Liver (tissue), 9 donors: ENCODE results near the gene UMAD1. TPM values are rescaled to one million over a fixed set of nuclear protein-coding genes. Genes with fewer than 3 reads are reported as not detected.

ENCODE experiments used
- DNase-seq: peaks from one replicate; pipeline ENCODE4 v3.0.0-alpha.2; 2017; ENCODE audit warnings: low spot score
- H3K27ac ChIP-seq, 2 donors: one replicate each; pipeline ENCODE4 v1.7.0; 2013; ENCODE audit warnings: inconsistent platforms in 2 of 2, low read length in 2 of 2, control low read depth in 1 of 2, low read depth in 1 of 2, mild to moderate bottlenecking in 1 of 2
- H3K27me3 ChIP-seq, 4 donors: one replicate each; pipeline versions ENCODE4 v1.6.1 to v1.7.0; 2013; ENCODE audit warnings: low read length in 3 of 4, inconsistent platforms in 1 of 4, mild to moderate bottlenecking in 1 of 4, moderate library complexity in 1 of 4; ENCODE audit not compliant: control insufficient read depth in 4 of 4, insufficient read depth in 4 of 4
- H3K36me3 ChIP-seq, 4 donors: one replicate each; pipeline versions ENCODE4 v1.6.1 to v1.7.0; 2013; ENCODE audit warnings: low read length in 3 of 4, mild to moderate bottlenecking in 3 of 4, low read depth in 1 of 4, moderate library complexity in 1 of 4; ENCODE audit not compliant: control insufficient read depth in 4 of 4, insufficient read depth in 3 of 4
- H3K4me1 ChIP-seq, 4 donors: one replicate each; pipeline versions ENCODE4 v1.6.1 to v1.7.0; 2013; ENCODE audit warnings: low read length in 3 of 4, mild to moderate bottlenecking in 3 of 4, moderate library complexity in 1 of 4; ENCODE audit not compliant: control insufficient read depth in 4 of 4, insufficient read depth in 4 of 4
- H3K4me3 ChIP-seq, 3 donors: one replicate each; pipeline versions ENCODE4 v1.6.1 to v1.7.0; 2013; ENCODE audit warnings: low read length in 3 of 3, control low read depth in 1 of 3, low read depth in 1 of 3, mild to moderate bottlenecking in 1 of 3
- H3K9ac ChIP-seq, 2 donors: one replicate each; pipeline ENCODE4 v1.7.0; 2013; ENCODE audit warnings: low read length in 2 of 2, mild to moderate bottlenecking in 2 of 2, moderate library complexity in 2 of 2, control low read depth in 1 of 2, low read depth in 1 of 2
- H3K9me3 ChIP-seq, 4 donors: one replicate each; pipeline versions ENCODE4 v1.6.1 to v1.7.0; 2013; ENCODE audit warnings: low read length in 3 of 4; ENCODE audit not compliant: control insufficient read depth in 4 of 4
- EGR1 ChIP-seq, 2 donors: IDR thresholded peaks; 2 replicates each; pipeline ENCODE4 v1.6.1; 2016 to 2018; ENCODE audit warnings: antibody characterized with exemption in 2 of 2, low read depth in 2 of 2
- FOXA1 ChIP-seq: IDR thresholded peaks from 2 replicates; pipeline ENCODE4 v1.6.1; 2016; ENCODE audit warnings: antibody characterized with exemption
- FOXA2 ChIP-seq: IDR thresholded peaks from 2 replicates; pipeline ENCODE4 v1.6.1; 2016; ENCODE audit warnings: antibody characterized with exemption
- GABPA ChIP-seq, 2 donors: IDR thresholded peaks in 1 of 2; conservative IDR thresholded peaks in 1 of 2; 2 replicates each; pipeline ENCODE4 v1.6.1; 2016; ENCODE audit warnings: antibody characterized with exemption in 2 of 2, mild to moderate bottlenecking in 1 of 2, moderate library complexity in 1 of 2
- HNF4A ChIP-seq, 2 donors: conservative IDR thresholded peaks; 2 replicates each; pipeline ENCODE4 v1.6.1; 2016; ENCODE audit warnings: antibody characterized with exemption in 2 of 2, mild to moderate bottlenecking in 2 of 2
- HNF4G ChIP-seq: IDR thresholded peaks from 2 replicates; pipeline ENCODE4 v1.6.1; 2016; ENCODE audit warnings: antibody characterized with exemption
- JUND ChIP-seq, 2 donors: IDR thresholded peaks; 2 replicates each; pipeline ENCODE4 v1.6.1; 2016; ENCODE audit warnings: antibody characterized with exemption in 2 of 2
- MAX ChIP-seq: IDR thresholded peaks from 2 replicates; pipeline ENCODE4 v1.6.1; 2016; ENCODE audit warnings: antibody characterized with exemption
- NR2F2 ChIP-seq: IDR thresholded peaks from 2 replicates; pipeline ENCODE4 v1.6.1; 2016; ENCODE audit warnings: antibody characterized with exemption
- RAD21 ChIP-seq, 2 donors: IDR thresholded peaks; 2 replicates each; pipeline ENCODE4 v1.6.1; 2016; ENCODE audit warnings: antibody characterized with exemption in 2 of 2, mild to moderate bottlenecking in 2 of 2
- RXRA ChIP-seq, 2 donors: IDR thresholded peaks; 2 replicates each; pipeline ENCODE4 v1.6.1; 2017 to 2018; ENCODE audit warnings: antibody characterized with exemption in 2 of 2, mild to moderate bottlenecking in 1 of 2
- SP1 ChIP-seq: IDR thresholded peaks from 2 replicates; pipeline ENCODE4 v1.6.1; 2018; ENCODE audit warnings: antibody characterized with exemption, mild to moderate bottlenecking
- TAF1 ChIP-seq: conservative IDR thresholded peaks from 2 replicates; pipeline ENCODE4 v1.6.1; 2016; ENCODE audit warnings: antibody characterized with exemption, mild to moderate bottlenecking
- YY1 ChIP-seq: IDR thresholded peaks from 2 replicates; pipeline ENCODE4 v1.6.1; 2016; ENCODE audit warnings: antibody characterized with exemption, mild to moderate bottlenecking
- ZBTB33 ChIP-seq: IDR thresholded peaks from 2 replicates; pipeline ENCODE4 v1.6.1; 2016; ENCODE audit warnings: antibody characterized with exemption
- WGBS: extraction: QIAGEN DNeasy Blood & Tissue Kit; methylation state at CpG from one replicate; pipeline ENCODE4 v1.1.7; 2013; 5-methylcytosine and 5-hydroxymethylcytosine counted together
- polyA plus RNA-seq, 2 donors: library from polyadenylated mRNA; stranded (reverse) in 1 of 2; unstranded in 1 of 2; fragments of 200-250 nt in 1 of 2; fragments of >200 nt in 1 of 2; fragmentation: Nextera tagmentation in 1 of 2; extraction: Ambion mirVana in 1 of 2; gene quantifications; one replicate each; pipeline versions ENCODE4 v1.2.1 to v1.2.3, GENCODE V29; 2013 to 2015
- total RNA-seq, 2 donors: library from RNA; depleted of rRNA; stranded (reverse); fragments of >200 nt; gene quantifications; one replicate each; pipeline ENCODE4 v1.2.3, GENCODE V29; 2014
- TF ChIP-seq, protein P1 (sequence below): IDR thresholded peaks from 2 replicates; pipeline ENCODE4 v1.6.1; 2016; ENCODE audit warnings: antibody characterized with exemption
- TF ChIP-seq, protein P2 (sequence below): IDR thresholded peaks from 2 replicates; pipeline ENCODE4 v1.6.1; 2016; ENCODE audit warnings: antibody characterized with exemption, mild to moderate bottlenecking
- TF ChIP-seq, protein P3 (sequence below): fragments of 150-350 bp; IDR thresholded peaks from 2 replicates; pipeline ENCODE4 v1.5.1; 2017; ENCODE audit warnings: improper control_type of control experiment, low read depth, low read length; ENCODE audit not compliant: missing input control
- donor health status: healthy.
- donor health status: healthy.
- donor health status: healthy.
- donor health status: healthy.
- donor health status: healthy.

UMAD1 gene
- total and polyA plus RNA-seq, 4 donors: 5.9 to 12.2 (median 7.9) TPM

DNA sequence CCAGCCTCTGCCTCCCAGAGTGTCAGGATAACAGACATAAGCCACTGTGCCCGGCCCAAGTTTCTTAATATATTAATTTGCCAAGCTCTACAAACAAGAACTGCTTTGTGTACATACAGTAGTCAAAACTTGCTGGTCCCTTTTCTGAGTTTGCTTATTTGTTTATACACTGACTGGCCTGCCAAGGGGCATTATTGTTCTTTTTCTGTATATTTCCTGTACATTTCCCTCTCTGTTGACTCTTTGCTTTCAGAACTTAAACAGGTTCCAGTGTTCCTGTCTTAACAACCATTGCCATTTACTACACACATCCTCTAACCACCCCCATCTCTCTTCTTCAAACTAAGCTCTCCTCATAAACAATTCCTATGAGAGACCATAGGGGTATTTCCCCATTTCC lies 139.3 kb downstream of the UMAD1 start:
- TF ChIP-seq FOXA2: no peak
- TF ChIP-seq, protein P1, sequence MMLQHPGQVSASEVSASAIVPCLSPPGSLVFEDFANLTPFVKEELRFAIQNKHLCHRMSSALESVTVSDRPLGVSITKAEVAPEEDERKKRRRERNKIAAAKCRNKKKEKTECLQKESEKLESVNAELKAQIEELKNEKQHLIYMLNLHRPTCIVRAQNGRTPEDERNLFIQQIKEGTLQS: no peak
- no peak for TF ChIP-seq SP1
- no peak for TF ChIP-seq ZBTB33
- no peak for TF ChIP-seq EGR1 (IDR thresholded peaks at IDR 0.05; ENCODE audit: low read depth in 2 of 2)
- TF ChIP-seq, protein P2, sequence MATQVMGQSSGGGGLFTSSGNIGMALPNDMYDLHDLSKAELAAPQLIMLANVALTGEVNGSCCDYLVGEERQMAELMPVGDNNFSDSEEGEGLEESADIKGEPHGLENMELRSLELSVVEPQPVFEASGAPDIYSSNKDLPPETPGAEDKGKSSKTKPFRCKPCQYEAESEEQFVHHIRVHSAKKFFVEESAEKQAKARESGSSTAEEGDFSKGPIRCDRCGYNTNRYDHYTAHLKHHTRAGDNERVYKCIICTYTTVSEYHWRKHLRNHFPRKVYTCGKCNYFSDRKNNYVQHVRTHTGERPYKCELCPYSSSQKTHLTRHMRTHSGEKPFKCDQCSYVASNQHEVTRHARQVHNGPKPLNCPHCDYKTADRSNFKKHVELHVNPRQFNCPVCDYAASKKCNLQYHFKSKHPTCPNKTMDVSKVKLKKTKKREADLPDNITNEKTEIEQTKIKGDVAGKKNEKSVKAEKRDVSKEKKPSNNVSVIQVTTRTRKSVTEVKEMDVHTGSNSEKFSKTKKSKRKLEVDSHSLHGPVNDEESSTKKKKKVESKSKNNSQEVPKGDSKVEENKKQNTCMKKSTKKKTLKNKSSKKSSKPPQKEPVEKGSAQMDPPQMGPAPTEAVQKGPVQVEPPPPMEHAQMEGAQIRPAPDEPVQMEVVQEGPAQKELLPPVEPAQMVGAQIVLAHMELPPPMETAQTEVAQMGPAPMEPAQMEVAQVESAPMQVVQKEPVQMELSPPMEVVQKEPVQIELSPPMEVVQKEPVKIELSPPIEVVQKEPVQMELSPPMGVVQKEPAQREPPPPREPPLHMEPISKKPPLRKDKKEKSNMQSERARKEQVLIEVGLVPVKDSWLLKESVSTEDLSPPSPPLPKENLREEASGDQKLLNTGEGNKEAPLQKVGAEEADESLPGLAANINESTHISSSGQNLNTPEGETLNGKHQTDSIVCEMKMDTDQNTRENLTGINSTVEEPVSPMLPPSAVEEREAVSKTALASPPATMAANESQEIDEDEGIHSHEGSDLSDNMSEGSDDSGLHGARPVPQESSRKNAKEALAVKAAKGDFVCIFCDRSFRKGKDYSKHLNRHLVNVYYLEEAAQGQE: no peak
- TF ChIP-seq RAD21 (IDR thresholded peaks at IDR 0.05): no peak
- DNase-seq: no peak
- H3K27ac ChIP-seq: no peak overlapping the region
- H3K9ac ChIP-seq: no peak overlapping the region
- no peaks in the 10 kb centered on the region for H3K4me1 ChIP-seq
- H3K4me3 ChIP-seq: no peak overlapping the region
- no peaks in the 10 kb centered on the region for H3K36me3 ChIP-seq
- no peaks in the 10 kb centered on the region for H3K9me3 ChIP-seq
- WGBS: 77% methylated on average over 1 of the region's 1 CpG
- no peaks in the 10 kb centered on the region for H3K27me3 ChIP-seq

DNA sequence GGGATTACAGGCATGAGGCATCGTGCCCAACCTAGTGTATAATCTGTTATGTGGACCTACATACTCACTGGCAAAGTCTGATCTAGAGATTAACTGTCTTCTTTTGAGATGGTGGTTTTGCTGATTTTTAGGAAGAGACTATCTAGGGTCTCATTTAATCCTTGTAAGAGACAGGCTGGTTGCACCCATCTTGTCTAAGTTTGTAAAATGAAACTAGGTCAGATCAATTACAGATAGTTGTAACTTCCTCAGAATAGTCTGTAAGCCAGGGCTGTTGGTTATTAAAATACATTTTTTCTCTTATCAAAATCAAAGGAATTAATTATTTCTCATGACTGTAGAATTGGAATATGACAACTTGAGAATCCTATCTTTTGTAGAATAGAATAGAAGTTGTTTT lies 142.4 kb downstream of the UMAD1 start:
- 96% methylated on average over 1 of the region's 1 CpG for WGBS

More for the DNA sequence above, 142.4 kb downstream of the UMAD1 start:
- no peaks in the 10 kb centered on the region for H3K9me3 ChIP-seq
- no peaks in the 10 kb centered on the region for H3K27me3 ChIP-seq
- H3K4me1 ChIP-seq: no peaks in the 10 kb centered on the region
- H3K4me3 ChIP-seq: no peak overlapping the region
- no peaks in the 10 kb centered on the region for H3K36me3 ChIP-seq
- no peak overlapping the region for H3K9ac ChIP-seq
- H3K27ac ChIP-seq: no peak overlapping the region
- DNase-seq: no peak
- TF ChIP-seq GABPA (IDR thresholded peaks at IDR 0.05 in 1 of 2, conservative IDR thresholded peaks at IDR 0.05 in 1 of 2) (no peak), MAX (no peak), TAF1 (no peak), JUND (IDR thresholded peaks at IDR 0.05) (no peak), SP1 (no peak), FOXA1 (no peak), EGR1 (IDR thresholded peaks at IDR 0.05; ENCODE audit: low read depth in 2 of 2) (no peak), ZBTB33 (no peak), FOXA2 (no peak), YY1 (no peak), HNF4G (no peak), NR2F2 (no peak), RAD21 (IDR thresholded peaks at IDR 0.05) (no peak), HNF4A (conservative IDR thresholded peaks at IDR 0.05) (no peak), RXRA (IDR thresholded peaks at IDR 0.05) (no peak)
- TF ChIP-seq, protein P2: no peak
- TF ChIP-seq, protein P1: no peak
- TF ChIP-seq, protein P3, sequence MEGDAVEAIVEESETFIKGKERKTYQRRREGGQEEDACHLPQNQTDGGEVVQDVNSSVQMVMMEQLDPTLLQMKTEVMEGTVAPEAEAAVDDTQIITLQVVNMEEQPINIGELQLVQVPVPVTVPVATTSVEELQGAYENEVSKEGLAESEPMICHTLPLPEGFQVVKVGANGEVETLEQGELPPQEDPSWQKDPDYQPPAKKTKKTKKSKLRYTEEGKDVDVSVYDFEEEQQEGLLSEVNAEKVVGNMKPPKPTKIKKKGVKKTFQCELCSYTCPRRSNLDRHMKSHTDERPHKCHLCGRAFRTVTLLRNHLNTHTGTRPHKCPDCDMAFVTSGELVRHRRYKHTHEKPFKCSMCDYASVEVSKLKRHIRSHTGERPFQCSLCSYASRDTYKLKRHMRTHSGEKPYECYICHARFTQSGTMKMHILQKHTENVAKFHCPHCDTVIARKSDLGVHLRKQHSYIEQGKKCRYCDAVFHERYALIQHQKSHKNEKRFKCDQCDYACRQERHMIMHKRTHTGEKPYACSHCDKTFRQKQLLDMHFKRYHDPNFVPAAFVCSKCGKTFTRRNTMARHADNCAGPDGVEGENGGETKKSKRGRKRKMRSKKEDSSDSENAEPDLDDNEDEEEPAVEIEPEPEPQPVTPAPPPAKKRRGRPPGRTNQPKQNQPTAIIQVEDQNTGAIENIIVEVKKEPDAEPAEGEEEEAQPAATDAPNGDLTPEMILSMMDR: no peak
